CD4-positive, alpha-beta T cell (primary cell): ENCODE data around the gene CLINT1. TPM values are rescaled to one million over a fixed set of nuclear protein-coding genes. Genes with fewer than 3 reads are reported as not detected.
A peak's percentile ranks its signal among the peaks of the same experiment; 100 is the strongest.

Experiments
- ATAC-seq: fragments of 200-7000 bp; cut with Tn5 transposase; one replicate; pipeline ENCODE4 v1.10.0; 2022; ENCODE audit warnings: mild to moderate bottlenecking; ENCODE audit not compliant: poor library complexity
- CTCF ChIA-PET: fragments of 350-600 bp; sonication (Branson Sonifier 250); formaldehyde crosslinking; loops from one replicate; lab custom pipeline; 2021; ENCODE audit warnings: antibody characterized with exemption, inconsistent platforms; lab: Charles Lee
- POLR2A ChIA-PET: fragments of 350-600 bp; sonication (Branson Sonifier 250); formaldehyde crosslinking; loops from one replicate; lab custom pipeline; 2021; ENCODE audit warnings: antibody characterized with exemption, inconsistent platforms; lab: Charles Lee
- DNase-seq, 14 experiments: peaks; one replicate each; pipeline ENCODE4 v3.0.0-alpha.2; 2013 to 2020; ENCODE audit warnings: mixed read lengths in 2 of 14
- H3K27ac ChIP-seq, 2 donors: one replicate each; pipeline versions ENCODE4 v1.5.1 to v1.7.0; 2013; ENCODE audit warnings: low read length in 2 of 2, low read depth in 1 of 2, mild to moderate bottlenecking in 1 of 2
- H3K27me3 ChIP-seq, 2 experiments: 1 replicate in 1 of 2; 2 replicates in 1 of 2; pipeline versions ENCODE4 v1.6.1 to v1.7.0; 2013; ENCODE audit warnings: low read length in 2 of 2, control low read depth in 1 of 2, mild to moderate bottlenecking in 1 of 2, moderate library complexity in 1 of 2; ENCODE audit not compliant: insufficient read depth in 2 of 2, control insufficient read depth in 1 of 2
- H3K36me3 ChIP-seq: one replicate; pipeline ENCODE4 v1.6.1; 2013; ENCODE audit warnings: low read length, control low read depth; ENCODE audit not compliant: insufficient read depth
- H3K4me1 ChIP-seq: one replicate; pipeline ENCODE4 v1.6.1; 2013; ENCODE audit warnings: low read length, control low read depth; ENCODE audit not compliant: insufficient read depth
- H3K4me3 ChIP-seq: one replicate; pipeline ENCODE4 v1.5.1; 2013; ENCODE audit warnings: mild to moderate bottlenecking, low read length, moderate library complexity
- H3K9me3 ChIP-seq, 2 experiments: 1 replicate in 1 of 2; 2 replicates in 1 of 2; pipeline versions ENCODE4 v1.6.1 to v1.7.0; 2013; ENCODE audit warnings: low read length in 2 of 2, mild to moderate bottlenecking in 2 of 2, control low read depth in 1 of 2, moderate library complexity in 1 of 2; ENCODE audit not compliant: control insufficient read depth in 1 of 2, insufficient read depth in 1 of 2
- H3K27ac Mint-ChIP-seq: one replicate; pipeline ENCODE4 v1.8.0; 2020; ENCODE audit warnings: mixed read lengths
- H3K27me3 Mint-ChIP-seq: one replicate; pipeline ENCODE4 v1.8.0; 2021; ENCODE audit warnings: mixed read lengths
- H3K36me3 Mint-ChIP-seq: one replicate; pipeline ENCODE4 v1.8.0; 2021; ENCODE audit warnings: low read depth, mixed read lengths
- H3K4me1 Mint-ChIP-seq: one replicate; pipeline ENCODE4 v1.8.0; 2021; ENCODE audit warnings: low read depth, mixed read lengths
- H3K4me3 Mint-ChIP-seq: one replicate; pipeline ENCODE4 v1.8.0; 2020; ENCODE audit warnings: mild to moderate bottlenecking, mixed read lengths
- H3K9me3 Mint-ChIP-seq: one replicate; pipeline ENCODE4 v1.8.0; 2020; ENCODE audit warnings: mixed read lengths
- CTCF ChIP-seq: fragments of 200-600 bp; IDR thresholded peaks from one replicate; pipeline ENCODE4 v1.8.0; 2022; ENCODE audit warnings: antibody characterized with exemption, mild to moderate bottlenecking
- intact Hi-C, 2 experiments: fragments of 100-400 bp; cut with DNase I in 1 of 2; cut with micrococcal nuclease in 1 of 2; formaldehyde crosslinking; loops; one replicate each; pipeline versions ENCODE4 v1.15.1 to v1.9.0; 2023 to 2025; cut with DNase I, micrococcal nuclease
- total RNA-seq, 174 experiments: library from RNA in 2 of 174; stranded (reverse) in 2 of 174; gene quantifications; one replicate each; pipeline ENCODE4 v1.2.3 and lab custom pipeline; 2021 to 2026

Gene CLINT1
- total RNA-seq, 2 experiments from 2014 or later, result 89.9 to 91.3 TPM

- ATAC-seq (peak; percentile 72), DNase-seq (peak in 7 of 14 experiments; percentile 3 to 50 (median 25))
- Mint-ChIP-seq H3K27me3 (no peaks in the 10 kb centered on the region), H3K4me3 (no peak overlapping the region), H3K9me3 (no peaks in the 10 kb centered on the region), H3K36me3 (peaks cover 6% of the 10 kb centered on the region), H3K27ac (peak overlapping the region; percentile 52), H3K4me1 (peaks cover 42% of the 10 kb centered on the region)
- CTCF ChIA-PET, result no interaction called here
- H3K36me3 ChIP-seq, result no peaks in the 10 kb centered on the region
- intact Hi-C loops, result no loop called here
- no peak overlapping the region for H3K27ac ChIP-seq
- no peaks in the 10 kb centered on the region for H3K9me3 ChIP-seq
- POLR2A ChIA-PET, result no interaction called here
- peaks cover 22% of the 10 kb centered on the region for H3K4me1 ChIP-seq
- no peaks in the 10 kb centered on the region for H3K27me3 ChIP-seq
- TF ChIP-seq CTCF, result no peak
- no peak overlapping the region for H3K4me3 ChIP-seq
These were observed 5.1 kb upstream of the CLINT1 start for GRCh38 chr5:157864067-157864466.

GRCh38 chr5:157862183-157862851 lies 3.4 kb upstream of the CLINT1 start:
- H3K9me3 ChIP-seq, result no peaks in the 10 kb centered on the region
- no peak for TF ChIP-seq CTCF
- no peaks in the 10 kb centered on the region for H3K27me3 ChIP-seq
- H3K27me3 Mint-ChIP-seq, result no peaks in the 10 kb centered on the region
- ChIA-PET POLR2A (no interaction called here), CTCF (no interaction called here)
- peaks cover 56% of the 10 kb centered on the region for H3K4me1 Mint-ChIP-seq
- H3K4me3 Mint-ChIP-seq, result peak overlapping the region; percentile 50
- H3K27ac ChIP-seq, result no peak overlapping the region
- H3K4me3 ChIP-seq, result no peak overlapping the region
- no peaks in the 10 kb centered on the region for H3K36me3 ChIP-seq
- peaks cover 26% of the 10 kb centered on the region for H3K4me1 ChIP-seq
- intact Hi-C loops, result no loop called here
- ATAC-seq (no peak), DNase-seq (no peak)
- no peaks in the 10 kb centered on the region for H3K9me3 Mint-ChIP-seq
- H3K27ac Mint-ChIP-seq, result no peak overlapping the region
- H3K36me3 Mint-ChIP-seq, result peaks cover 19% of the 10 kb centered on the region

GRCh38 chr5:157860898-157861890 lies 2.2 kb upstream of the CLINT1 start:
- H3K9me3 Mint-ChIP-seq, result no peaks in the 10 kb centered on the region
- no peaks in the 10 kb centered on the region for H3K27me3 Mint-ChIP-seq
- TF ChIP-seq CTCF, result no peak
- H3K36me3 Mint-ChIP-seq, result peaks cover 19% of the 10 kb centered on the region
- POLR2A ChIA-PET, result interaction anchor here (0.6 to 0.9 kb wide), 2 partner anchors 16 to 30 kb away, joined by 3 to 5 read pairs; no protein-coding TSS in a partner anchor
- peaks cover 29% of the 10 kb centered on the region for H3K4me1 ChIP-seq
- H3K4me3 Mint-ChIP-seq, result peak overlapping the region; percentile 83
- CTCF ChIA-PET, result interaction anchor here (0.6 kb wide), 1 partner anchor 253 kb away, joined by 3 read pairs; no protein-coding TSS in a partner anchor
- no peak overlapping the region for H3K4me3 ChIP-seq
- no peaks in the 10 kb centered on the region for H3K36me3 ChIP-seq
- H3K27ac ChIP-seq, result no peak overlapping the region
- no peak for DNase-seq
- H3K27ac Mint-ChIP-seq, result peak overlapping the region; percentile 76
- no peaks in the 10 kb centered on the region for H3K9me3 ChIP-seq
- intact Hi-C loops, result no loop called here
- peaks cover 67% of the 10 kb centered on the region for H3K4me1 Mint-ChIP-seq
- no peak for ATAC-seq
- H3K27me3 ChIP-seq, result no peaks in the 10 kb centered on the region
